GM12865 (cell line): Measurements from ENCODE around the gene SPRED2.

Experiments used
- DNase-seq: peaks from one replicate; pipeline ENCODE4 v3.0.0; 2010; ENCODE audit warnings: low read depth
- H3K4me3 ChIP-seq: 2 replicates; pipeline ENCODE4 v1.5.1; 2011; ENCODE audit warnings: mild to moderate bottlenecking, low read depth, low read length, control low read depth
- TF ChIP-seq, protein P1 (sequence below): IDR thresholded peaks from 2 replicates; pipeline ENCODE4 v1.5.1; 2011; ENCODE audit warnings: low read length, control low read depth, low read depth, inconsistent platforms; ENCODE audit not compliant: insufficient read depth; ENCODE audit errors: missing control alignments

SPRED2 gene

DNA sequence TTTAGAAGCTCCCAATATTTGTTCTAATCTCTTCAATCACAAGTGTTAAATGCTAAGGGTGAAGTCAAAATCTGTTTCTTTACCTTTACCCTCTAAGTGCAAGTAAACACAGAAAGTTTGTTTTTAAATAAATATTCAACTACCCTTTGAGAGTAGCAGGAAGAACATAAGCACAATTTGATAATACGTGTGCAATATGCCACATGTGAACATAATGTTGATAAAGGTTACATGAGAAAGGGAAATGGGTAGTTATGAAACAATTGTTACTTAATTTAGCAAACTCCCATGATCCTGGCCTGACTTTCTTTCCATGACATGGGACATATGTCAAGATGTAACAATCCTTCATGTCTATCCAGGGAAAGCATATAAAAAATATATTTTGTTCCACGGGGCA is 7.1 kb downstream of the SPRED2 start:
- no peak for DNase-seq
- no peak overlapping the region for H3K4me3 ChIP-seq
- TF ChIP-seq, protein P1, sequence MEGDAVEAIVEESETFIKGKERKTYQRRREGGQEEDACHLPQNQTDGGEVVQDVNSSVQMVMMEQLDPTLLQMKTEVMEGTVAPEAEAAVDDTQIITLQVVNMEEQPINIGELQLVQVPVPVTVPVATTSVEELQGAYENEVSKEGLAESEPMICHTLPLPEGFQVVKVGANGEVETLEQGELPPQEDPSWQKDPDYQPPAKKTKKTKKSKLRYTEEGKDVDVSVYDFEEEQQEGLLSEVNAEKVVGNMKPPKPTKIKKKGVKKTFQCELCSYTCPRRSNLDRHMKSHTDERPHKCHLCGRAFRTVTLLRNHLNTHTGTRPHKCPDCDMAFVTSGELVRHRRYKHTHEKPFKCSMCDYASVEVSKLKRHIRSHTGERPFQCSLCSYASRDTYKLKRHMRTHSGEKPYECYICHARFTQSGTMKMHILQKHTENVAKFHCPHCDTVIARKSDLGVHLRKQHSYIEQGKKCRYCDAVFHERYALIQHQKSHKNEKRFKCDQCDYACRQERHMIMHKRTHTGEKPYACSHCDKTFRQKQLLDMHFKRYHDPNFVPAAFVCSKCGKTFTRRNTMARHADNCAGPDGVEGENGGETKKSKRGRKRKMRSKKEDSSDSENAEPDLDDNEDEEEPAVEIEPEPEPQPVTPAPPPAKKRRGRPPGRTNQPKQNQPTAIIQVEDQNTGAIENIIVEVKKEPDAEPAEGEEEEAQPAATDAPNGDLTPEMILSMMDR: no peak

DNA sequence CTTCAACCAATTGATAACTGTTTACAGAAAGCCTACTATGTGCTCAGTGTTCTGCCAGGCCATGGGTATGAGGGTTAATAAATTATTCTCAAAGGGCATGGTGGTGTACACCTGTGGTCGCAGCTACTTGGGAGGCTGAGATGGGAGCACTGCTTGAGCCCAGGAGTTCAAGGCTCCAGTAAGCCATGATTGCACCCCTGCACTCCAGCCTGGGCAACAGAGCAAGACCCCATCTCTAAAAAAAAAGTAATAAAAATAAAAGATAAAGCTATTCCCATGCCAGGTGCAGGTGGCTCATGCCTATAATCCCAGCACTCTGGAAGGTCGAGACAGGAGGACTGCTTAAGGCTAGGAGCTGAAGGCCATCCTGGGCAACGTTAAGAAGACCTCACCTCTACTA is 8.0 kb downstream of the SPRED2 start:
- TF ChIP-seq, protein P1: no peak
- DNase-seq: no peak
- no peak overlapping the region for H3K4me3 ChIP-seq

DNA sequence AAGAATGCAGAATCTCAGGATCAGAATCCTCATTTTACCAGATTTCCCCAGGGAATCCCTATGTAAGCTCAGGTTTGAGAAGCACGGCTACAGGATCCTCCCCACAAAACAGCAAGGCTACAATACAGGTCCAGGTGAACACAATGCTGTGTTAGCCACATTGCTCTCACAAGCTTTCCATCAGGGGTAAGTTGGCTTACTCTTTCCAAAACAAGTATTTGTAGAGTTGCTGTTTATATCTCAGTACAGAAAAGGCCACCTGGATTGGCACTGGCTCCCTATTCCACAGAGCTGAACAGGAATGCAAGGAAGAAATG is 11.0 kb downstream of the SPRED2 start:
- no peak overlapping the region for H3K4me3 ChIP-seq
- DNase-seq: no peak
- TF ChIP-seq, protein P1: no peak

DNA sequence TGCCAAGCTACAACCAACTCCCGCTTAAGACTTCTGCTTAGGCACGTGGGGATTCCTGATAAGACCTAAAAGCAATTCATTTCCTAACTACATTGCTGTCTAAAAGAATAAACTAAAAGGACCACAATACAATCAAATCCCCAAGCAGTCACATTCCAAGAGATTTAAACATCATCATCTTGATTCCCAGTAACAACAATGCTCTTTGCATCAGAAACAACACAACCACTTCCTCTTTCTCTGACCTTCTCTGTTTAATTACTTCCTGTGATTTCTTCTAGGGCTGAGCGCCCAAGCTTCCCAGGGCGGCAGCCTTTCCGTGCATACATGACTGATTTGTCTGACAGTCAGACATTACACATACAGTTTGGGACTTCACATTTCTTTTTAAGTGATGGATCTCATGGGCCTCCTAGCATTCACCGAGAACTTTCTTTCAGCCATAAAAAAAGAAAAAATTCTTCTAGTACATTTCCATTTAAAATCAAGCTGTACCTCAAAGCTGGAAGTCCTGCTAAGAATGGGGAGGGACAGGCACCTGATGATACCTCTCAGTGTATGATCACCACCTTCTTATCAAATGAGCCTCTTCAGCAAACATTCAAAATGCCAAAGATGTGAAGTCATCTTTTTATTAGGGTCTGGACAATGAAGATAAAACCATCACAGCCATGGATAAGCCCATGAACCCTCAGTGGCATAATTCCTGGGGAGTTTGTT is 11.5 kb downstream of the SPRED2 start:
- TF ChIP-seq, protein P1: no peak
- peak; percentile 58 for DNase-seq
- no peak overlapping the region for H3K4me3 ChIP-seq

DNA sequence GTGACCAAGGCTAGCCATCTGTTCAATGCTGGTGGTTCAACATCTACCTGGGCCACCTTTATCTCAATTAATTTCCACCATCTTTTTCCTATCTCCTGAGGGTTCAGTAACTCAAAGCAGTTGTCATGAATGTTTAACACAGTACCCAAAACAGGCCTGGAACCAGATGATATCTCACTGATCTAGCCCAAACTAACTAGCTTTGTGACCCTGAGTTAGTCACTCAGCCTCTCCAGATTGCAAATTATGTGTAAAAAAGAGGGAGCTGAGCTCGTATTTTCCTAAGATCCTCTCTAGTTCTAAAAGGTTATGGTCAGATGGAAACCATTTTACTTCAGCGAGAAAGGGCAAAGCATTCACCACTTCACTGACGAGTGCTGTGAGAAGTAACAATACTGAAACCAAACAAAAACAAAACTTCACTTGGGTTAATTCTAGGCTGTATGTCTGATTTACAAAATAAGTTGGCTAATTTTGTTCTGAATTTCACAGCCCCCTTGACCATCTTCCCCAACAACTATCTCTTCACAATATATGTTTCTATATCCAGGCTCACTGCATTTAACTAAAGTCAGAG is 14.8 kb downstream of the SPRED2 start:
- H3K4me3 ChIP-seq: no peak overlapping the region
- DNase-seq: no peak
- TF ChIP-seq, protein P1: no peak

DNA sequence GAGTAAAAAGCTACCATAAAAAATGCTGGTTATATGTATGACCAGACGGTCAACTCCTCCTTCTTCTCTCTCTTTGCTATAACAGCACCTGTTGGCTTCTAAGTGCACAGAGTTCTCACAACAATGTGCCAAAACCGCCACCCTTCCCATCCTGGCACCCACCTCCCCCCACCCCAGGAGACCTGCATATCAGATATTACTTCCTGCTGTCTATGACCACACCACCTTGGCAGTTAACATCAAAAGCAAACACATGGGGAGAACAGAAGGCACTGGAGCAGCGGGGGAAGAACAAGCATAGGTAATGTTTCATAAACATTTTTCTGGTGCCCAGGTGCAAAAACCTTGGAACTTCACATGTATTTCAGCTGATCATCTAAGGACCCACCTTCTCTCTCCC is 15.5 kb downstream of the SPRED2 start:
- TF ChIP-seq, protein P1: no peak
- peak; percentile 66 for DNase-seq

DNA sequence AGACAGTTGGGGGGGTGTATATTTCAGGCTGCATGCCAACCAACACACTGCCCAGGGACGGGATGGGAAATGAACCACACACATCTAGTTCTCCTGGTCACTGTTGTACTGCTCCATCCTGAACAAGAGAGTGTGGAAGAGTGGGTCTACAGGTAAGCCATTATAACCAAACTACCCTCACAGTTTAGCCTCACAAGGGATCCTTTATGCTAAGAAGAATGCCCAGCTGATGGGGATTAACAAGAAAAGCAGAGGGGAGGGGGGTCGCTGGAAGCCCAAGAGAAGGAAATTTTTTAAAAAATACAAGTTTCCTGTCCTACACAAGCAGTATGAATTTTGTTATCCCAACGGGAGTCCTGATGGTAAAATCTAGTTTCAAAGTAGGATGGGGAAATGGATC is 16.1 kb downstream of the SPRED2 start:
- H3K4me3 ChIP-seq: no peak overlapping the region
- TF ChIP-seq, protein P1: no peak
- no peak for DNase-seq

More for the DNA sequence above, 15.5 kb downstream of the SPRED2 start:
- H3K4me3 ChIP-seq: no peak overlapping the region
